Measurements from ENCODE around the gene ABR.
"Not testable (repeated sequence)": the region's sequence is repeated elsewhere in the genome, so short reads cannot be mapped to it uniquely, and the experiment has no call there.

The ABR gene

DNA sequence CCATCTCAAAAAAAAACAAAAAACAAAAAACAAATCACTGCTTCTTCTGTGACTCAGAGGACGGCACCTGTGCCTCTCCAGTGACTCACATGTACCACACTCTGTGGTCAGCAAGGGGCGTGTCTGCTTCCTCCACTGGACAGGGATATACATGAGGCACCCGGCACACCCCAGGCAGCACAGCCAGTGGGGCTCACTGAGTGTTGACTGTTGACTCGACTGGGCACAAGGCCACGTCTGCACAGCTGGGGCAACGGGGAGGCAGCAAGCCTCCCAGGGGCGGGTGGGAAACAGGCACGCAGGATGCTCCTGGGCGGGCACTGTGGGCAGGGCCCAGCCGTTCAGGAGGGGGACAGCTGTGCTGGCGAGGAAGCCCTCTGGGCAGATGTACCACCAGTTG lies 118.8 kb downstream of the ABR start:
- DNase-seq = peak; percentile 69

DNA sequence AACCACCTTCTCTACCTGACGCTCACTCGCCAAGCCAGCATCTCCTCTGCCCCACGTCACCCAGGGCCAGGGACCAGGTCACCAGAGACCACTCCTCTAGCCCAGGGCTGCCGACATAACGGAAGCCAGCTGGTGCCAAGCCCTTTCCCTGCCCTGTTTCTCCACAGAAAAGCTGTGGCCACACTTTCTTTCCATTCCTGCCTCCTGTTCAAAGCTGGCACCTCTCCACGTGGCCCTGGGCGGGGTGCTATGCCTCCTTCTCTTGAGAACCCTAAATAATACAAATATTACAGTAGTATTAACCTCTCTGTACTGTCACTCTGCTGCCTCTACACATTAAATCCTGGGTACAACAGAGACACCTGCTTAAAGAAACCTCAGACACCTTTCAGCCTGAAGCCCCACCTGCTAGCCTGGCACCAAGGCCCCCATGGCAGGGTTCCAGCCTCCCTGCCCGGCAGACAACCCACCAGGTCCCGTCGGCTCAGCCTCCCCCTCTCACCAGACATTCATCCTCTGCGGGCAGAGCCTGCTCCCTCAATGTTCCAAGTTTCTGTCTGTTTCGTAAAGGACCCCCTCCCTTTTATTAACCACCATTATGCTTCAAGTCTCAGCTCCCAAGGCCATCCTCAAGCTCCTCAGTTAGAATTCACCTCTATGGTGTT lies 120.5 kb downstream of the ABR start:
- no peak for DNase-seq

- DNase-seq = no peak
Observed at GRCh38 chr17:1058423-1059130, 121.2 kb downstream of the ABR start.

- no peak for DNase-seq
Observed at GRCh38 chr17:1056761-1057160, 123.0 kb downstream of the ABR start.

DNA sequence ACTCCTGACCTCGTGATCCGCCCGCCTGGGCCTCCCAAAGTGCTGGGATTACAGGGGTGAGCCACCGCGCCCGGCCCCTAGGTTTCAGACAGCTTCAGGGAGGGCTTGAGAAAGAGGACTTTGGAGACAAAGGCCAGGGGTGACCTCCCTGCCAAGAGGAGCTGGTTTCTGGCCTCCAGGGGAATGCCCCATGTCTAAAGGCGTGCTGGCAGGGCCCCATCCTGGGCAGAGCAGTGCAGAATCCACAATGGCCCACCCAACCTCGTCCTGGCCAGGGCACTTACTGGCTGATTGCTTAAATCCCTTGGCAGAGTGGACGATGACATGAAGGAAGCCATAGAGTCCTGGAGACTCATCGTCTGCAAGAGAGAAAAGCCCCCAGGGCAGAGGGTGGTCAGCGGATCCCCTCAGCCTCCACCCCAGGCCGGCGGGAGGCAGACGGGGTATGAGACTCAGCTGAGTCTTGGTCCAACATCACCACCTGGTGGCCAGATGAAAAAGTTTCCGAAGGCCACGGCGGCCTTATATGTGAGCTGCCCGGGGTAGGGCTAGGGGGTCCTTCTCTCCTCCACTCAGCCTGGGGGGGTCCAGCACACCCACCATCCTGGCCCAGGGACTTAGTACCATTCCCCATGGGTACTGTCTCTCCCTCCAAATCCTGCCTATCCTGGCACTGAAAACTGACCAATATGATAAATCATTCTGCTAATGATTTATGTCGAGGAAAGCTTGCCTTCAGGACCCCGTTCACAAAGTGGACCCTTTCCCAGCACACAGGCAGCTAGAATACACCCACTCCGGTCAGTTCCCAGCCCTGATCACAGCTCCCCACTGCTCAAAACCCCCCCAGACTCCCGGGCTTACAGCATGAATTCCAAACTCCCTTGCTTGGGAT lies 123.8 kb downstream of the ABR start:
- DNase-seq = no peak

DNA sequence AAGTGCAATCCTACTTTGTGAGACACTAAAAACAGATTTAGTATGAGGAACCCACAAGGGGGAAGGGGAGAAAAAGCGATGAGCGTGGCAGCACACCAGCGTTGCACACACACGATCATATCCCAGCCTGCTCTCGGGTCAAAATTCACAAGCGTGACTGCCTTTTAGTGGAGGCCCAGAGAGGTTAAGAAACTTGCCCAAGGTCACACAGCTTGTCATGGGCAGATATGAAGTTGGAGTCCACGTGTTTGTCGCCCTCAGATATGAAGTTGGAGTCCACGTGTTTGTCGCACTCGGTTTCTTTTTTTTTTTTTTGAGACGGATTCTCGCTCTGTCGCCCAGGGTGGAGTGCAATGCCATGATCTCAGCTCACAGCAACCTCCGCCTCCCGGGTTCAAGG lies 124.5 kb downstream of the ABR start:
- no peak for DNase-seq

GRCh38 chr17:1054656-1055055 lies 125.1 kb downstream of the ABR start:
- no peak for DNase-seq

DNA sequence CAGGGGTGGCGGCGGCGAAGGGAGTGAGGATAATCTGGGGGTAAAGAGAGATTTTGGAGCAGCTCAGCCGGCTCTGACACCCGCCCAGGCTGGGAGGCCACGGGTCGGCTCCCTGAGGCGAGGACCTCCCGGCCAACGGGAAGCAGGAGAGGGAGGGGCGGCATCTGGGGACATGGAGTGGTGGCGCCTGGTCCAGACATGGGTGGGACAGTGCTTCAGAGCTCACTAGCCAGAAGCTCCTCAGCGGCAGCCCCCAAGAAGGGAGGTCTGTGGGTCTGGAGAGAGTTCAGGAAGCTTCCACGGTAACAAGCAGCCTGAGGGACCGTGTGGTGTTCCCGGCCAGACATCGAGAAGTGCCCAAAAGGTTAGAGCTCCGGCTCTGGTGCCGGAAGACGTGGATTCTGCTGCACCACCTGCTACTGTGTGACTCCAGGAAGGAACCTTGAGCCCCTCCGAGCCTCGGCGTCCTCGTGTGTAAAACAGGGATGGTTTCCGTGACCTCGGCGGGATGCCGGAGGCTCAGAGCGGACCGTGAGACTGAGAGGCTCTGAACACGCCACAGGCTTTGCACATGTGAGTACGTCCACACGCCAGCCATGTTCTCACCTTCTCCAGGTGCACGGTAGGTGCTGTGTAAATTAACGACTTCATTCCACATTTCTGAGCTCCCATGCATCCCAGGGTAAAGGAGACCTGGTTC lies 126.0 kb downstream of the ABR start:
- no peak for DNase-seq

DNA sequence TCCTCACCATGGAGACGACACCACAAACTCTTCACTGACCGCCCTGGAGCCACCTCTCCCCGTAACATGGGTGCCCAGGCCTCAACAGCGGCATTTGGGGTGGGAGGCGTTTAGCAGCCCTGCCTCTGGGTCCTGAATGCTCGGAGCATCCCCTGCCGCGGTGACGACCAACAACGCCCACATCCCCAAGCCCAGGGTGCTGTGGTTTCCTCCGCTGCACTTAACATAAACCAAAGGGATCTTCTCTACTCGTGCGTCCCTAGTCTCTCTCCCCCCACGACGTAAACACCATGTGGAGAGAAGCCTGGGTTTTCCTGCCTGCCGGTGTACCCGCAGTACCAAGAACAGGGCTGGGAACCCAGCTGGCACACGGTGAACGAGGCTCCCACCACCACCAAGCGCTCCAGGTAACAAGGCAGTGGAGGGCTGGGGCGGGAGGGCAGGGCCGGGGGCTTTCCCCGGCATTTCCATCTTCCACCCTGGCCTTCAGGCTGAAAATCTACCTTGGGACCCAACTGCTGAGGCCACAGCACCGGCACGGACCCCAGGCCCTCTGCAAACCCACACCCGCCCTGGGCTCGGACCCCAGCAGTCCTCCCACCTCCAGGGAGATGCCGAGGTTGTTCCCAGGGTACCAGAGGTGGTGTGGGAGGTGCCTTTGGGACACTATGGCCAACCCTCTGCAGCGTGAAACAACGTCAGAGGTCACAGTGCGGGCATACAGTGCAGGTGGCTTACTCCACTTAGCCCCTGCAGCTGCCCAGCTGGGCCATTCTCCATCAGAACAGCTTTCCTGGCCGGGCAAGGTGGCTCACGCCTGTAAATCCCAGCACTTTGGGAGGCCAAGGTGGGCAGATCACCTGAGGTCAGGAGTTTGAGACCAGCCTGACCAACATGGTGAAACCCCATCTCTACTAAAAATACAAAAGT lies 128.5 kb downstream of the ABR start:
- DNase-seq = no peak

DNA sequence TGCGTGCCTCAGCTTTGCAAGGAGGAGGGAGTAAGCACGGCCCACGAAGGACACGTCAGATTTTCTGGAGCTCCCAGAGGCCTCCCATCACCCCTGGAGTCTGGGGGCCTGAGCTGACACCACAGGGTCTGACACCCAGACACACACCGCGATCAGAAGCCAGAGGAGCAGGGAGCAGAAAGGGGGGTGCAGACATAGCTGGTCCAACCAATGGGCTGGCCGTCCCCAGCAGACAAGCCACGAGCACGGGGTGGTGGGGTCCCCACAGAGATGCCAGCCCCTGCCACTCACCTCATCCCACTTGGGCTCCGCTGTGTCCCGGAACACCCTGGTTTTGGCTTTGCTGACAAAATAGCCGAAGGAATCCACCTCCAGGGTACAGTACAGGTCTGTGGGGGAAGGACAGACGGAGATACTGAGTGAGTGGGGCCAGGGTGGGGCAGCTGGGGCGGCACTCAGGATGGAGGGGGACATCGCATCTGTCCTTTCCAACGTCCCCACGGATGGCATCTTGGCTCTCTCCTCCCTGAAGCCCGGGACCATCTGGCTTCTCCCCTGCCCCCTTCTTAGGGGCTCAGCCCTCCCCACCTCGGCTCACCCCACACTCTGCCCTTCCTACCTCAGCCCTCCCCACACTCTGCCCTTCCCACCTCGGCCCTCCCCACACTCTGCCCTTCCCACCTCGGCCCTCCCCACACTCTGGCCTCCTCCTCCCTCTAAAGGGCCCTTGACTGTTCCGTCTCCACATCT lies 129.4 kb downstream of the ABR start:
- no peak for DNase-seq

- DNase-seq = no peak
Observed at GRCh38 chr17:1049446-1050225, 130.1 kb downstream of the ABR start.

GRCh38 chr17:1048516-1049115 lies 131.2 kb downstream of the ABR start:
- not testable (repeated sequence) for DNase-seq

- no peak for DNase-seq
Observed at GRCh38 chr17:1047879-1048470, 131.8 kb downstream of the ABR start.

- DNase-seq = no peak
Observed at GRCh38 chr17:1047177-1047878, 132.5 kb downstream of the ABR start.

DNA sequence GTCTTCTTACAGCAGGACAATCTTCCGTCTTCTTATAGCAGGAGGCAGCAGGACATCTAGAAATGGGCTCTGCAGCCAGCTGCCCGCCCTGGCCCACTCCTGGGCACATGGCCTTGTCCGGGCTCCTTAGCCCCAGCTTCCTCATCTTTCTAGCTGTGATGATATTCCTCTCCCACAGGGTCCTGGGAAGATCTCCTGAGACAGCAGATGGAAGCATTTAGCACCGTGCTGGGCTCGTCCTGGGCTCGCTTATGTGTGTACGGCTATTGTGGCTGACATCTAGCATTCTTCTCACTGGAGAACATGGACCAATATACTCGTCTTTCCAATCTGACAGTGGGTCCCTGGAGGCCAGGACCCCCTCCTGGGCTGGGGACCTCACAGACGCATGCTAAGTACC lies 134.3 kb downstream of the ABR start:
- DNase-seq = no peak

DNA sequence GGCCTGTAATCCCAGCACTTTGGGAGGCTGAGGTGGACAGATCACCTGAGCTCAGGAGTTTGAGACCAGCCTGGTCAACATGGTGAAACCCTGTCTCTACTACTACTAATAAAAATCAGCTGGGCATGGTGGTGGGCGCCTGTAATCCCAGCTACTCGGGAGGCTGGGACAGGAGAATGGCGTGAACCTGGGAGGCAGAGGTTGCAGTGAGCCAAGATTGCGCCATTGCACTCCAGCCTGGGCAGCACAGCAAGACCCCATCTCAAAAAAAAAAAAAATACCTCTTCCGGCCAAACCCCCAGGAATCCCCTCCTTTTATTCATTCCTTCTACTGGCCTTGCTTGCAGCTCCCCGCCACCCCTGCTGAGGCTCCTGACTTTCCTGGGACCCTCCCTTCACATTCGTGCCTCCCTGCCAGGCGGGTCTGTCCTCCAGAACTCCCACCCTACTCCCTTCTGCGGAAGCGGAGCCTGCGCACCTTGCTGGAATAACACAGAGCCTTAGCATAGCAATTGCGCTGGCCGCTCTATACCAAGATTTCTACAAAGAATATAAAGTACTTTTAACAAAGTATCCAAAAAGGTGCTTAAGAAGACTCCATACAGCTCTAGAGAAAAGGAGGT lies 135.3 kb downstream of the ABR start:
- DNase-seq = not testable (repeated sequence)

DNA sequence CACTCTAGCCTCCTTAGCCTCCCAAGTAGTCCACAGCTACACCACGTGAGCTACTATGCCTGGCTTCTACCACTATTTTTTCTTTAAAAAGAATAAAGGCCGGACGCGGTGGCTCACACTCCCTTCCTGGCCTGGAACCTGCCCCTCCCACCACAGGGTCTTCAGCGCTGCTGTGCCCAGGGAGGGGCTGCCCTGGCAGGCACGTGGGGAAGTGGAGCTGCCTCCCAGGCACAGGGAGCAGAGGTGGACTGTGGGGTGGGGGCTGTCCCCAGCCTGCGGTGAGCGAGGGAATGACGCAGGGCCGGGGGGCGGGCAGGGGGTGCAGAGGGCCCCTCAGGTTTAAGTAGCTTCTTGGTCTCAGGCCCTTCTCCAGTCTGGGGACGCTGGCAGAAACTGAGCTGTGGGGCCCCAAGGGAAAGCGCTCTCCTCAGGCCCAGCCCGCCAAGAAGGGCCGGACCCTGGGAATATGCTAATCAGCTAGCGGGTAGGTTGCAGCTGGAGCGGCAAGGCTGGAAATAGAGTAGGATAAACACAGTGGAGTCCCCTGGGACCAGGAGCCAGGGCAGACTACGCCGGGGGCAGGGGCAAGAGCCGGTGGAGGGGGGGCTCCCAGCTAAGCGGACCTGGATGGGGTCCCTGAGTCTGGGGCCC lies 136.1 kb downstream of the ABR start:
- DNase-seq = no peak

- no peak for DNase-seq
Observed at GRCh38 chr17:1042486-1042885, 137.3 kb downstream of the ABR start.
